H1 (cell line): ENCODE results near the gene TROAP. TPM values are rescaled to one million over a fixed set of nuclear protein-coding genes. Genes with fewer than 3 reads are reported as not detected.

Experiments
- BACH1 ChIP-seq: IDR thresholded peaks from 2 replicates; pipeline ENCODE4 v1.6.1; 2012; ENCODE audit warnings: low read length, improper control_type of control experiment
- BRCA1 ChIP-seq: IDR thresholded peaks from 2 replicates; pipeline ENCODE4 v1.6.1; 2012; ENCODE audit warnings: low read depth, low read length, improper control_type of control experiment
- CBX5 ChIP-seq: fragments of 300-800, 300-1000 bp; sonication (generic); IDR thresholded peaks from 2 replicates; pipeline ENCODE4 v1.7.1; 2016; ENCODE audit warnings: antibody characterized with exemption, low read length, low read depth
- CEBPB ChIP-seq: IDR thresholded peaks from 2 replicates; pipeline ENCODE4 v1.6.1; 2012; ENCODE audit warnings: low read depth, low read length
- EGR1 ChIP-seq: IDR thresholded peaks from 2 replicates; pipeline ENCODE4 v1.6.1; 2011; ENCODE audit warnings: low read depth, low read length, borderline replicate concordance
- EZH2 ChIP-seq: fragments of 200-600 bp; sonication (generic); IDR thresholded peaks from 2 replicates; pipeline ENCODE4 v1.7.1; 2012; ENCODE audit warnings: low read depth, mild to moderate bottlenecking, moderate library complexity, low read length, inconsistent platforms; ENCODE audit not compliant: severe bottlenecking
- GTF2F1 ChIP-seq: IDR thresholded peaks from 2 replicates; pipeline ENCODE4 v1.6.1; 2012; ENCODE audit warnings: low read depth, low read length, improper control_type of control experiment, borderline replicate concordance
- KDM1A ChIP-seq: fragments of 200-600, 300-600 bp; sonication (generic); IDR thresholded peaks from 2 replicates; pipeline ENCODE4 v1.7.1; 2016; ENCODE audit warnings: mild to moderate bottlenecking, low read length, borderline replicate concordance
- KDM5A ChIP-seq: fragments of 200-600 bp; IDR thresholded peaks from 2 replicates; pipeline ENCODE4 v1.7.1; 2012; ENCODE audit warnings: mild to moderate bottlenecking, low read length, inconsistent platforms, mixed read lengths
- NRF1 ChIP-seq: IDR thresholded peaks from 2 replicates; pipeline ENCODE4 v1.6.1; 2011; ENCODE audit warnings: mild to moderate bottlenecking, low read depth, low read length, improper control_type of control experiment
- POLR2A ChIP-seq, 2 experiments: IDR thresholded peaks; 1 replicate in 1 of 2; 2 replicates in 1 of 2; pipeline ENCODE4 v1.6.1; 2011; ENCODE audit warnings: low read depth in 2 of 2, low read length in 2 of 2, mild to moderate bottlenecking in 2 of 2; ENCODE audit errors: control extremely low read depth in 1 of 2
- POLR2AphosphoS5 ChIP-seq: IDR thresholded peaks from 2 replicates; pipeline ENCODE4 v1.6.1; 2011; ENCODE audit warnings: low read depth, low read length
- RAD21 ChIP-seq, 2 experiments: IDR thresholded peaks in 1 of 2; conservative IDR thresholded peaks in 1 of 2; 2 replicates each; pipeline ENCODE4 v1.6.1; 2011; ENCODE audit warnings: low read depth in 2 of 2, low read length in 2 of 2, improper control_type of control experiment in 1 of 2, inconsistent platforms in 1 of 2, mild to moderate bottlenecking in 1 of 2, moderate library complexity in 1 of 2
- RBBP5 ChIP-seq: IDR thresholded peaks from 2 replicates; pipeline ENCODE4 v1.7.1; 2012; ENCODE audit warnings: low read depth, mild to moderate bottlenecking, inconsistent platforms, low read length, moderate library complexity, borderline replicate concordance
- RFX5 ChIP-seq: IDR thresholded peaks from 2 replicates; pipeline ENCODE4 v1.6.1; 2011; ENCODE audit warnings: low read depth, low read length, improper control_type of control experiment, borderline replicate concordance
- RNF2 ChIP-seq: fragments of 200-900, 300-1000 bp; sonication (generic); IDR thresholded peaks from 2 replicates; pipeline ENCODE4 v1.7.1; 2016; ENCODE audit warnings: borderline replicate concordance, low read depth, mild to moderate bottlenecking, antibody characterized with exemption, low read length; ENCODE audit not compliant: poor library complexity, severe bottlenecking; ENCODE audit errors: missing control alignments
- SIRT6 ChIP-seq: IDR thresholded peaks from one replicate; pipeline ENCODE4 v1.7.1; 2012; ENCODE audit warnings: low read length, inconsistent platforms
- SP2 ChIP-seq: IDR thresholded peaks from 2 replicates; pipeline ENCODE4 v1.6.1; 2012; ENCODE audit warnings: mild to moderate bottlenecking, low read length, inconsistent platforms
- SP4 ChIP-seq: IDR thresholded peaks from 2 replicates; pipeline ENCODE4 v1.6.1; 2012; ENCODE audit warnings: low read length, inconsistent platforms
- TAF1 ChIP-seq: IDR thresholded peaks from 2 replicates; pipeline ENCODE4 v1.6.1; 2011; ENCODE audit warnings: mild to moderate bottlenecking, low read depth, low read length
- TAF7 ChIP-seq: optimal IDR thresholded peaks from 2 replicates; pipeline ENCODE3; 2011; ENCODE audit warnings: low read depth, mild to moderate bottlenecking, inconsistent platforms, low read length, moderate library complexity, borderline replicate concordance
- TCF12 ChIP-seq: IDR thresholded peaks from 2 replicates; pipeline ENCODE4 v1.6.1; 2011; ENCODE audit warnings: low read depth, mild to moderate bottlenecking, low read length
- polyA plus RNA-seq, 7 experiments: library from polyadenylated mRNA; depleted of rRNA in 3 of 7; stranded (reverse) in 5 of 7; unstranded in 2 of 7; fragments of >200 nt in 5 of 7; fragments of 200-250 nt in 2 of 7; gene quantifications; 1 replicate in 5 of 7; 2 replicates in 1 of 7; 4 replicates in 1 of 7; pipeline versions ENCODE4 v1.2.1 to v1.2.3, GENCODE V29; 2011 to 2013; ENCODE audit warnings: missing spikeins in 2 of 7, mixed read lengths in 2 of 7
- total RNA-seq: library from RNA; stranded (reverse); fragmentation: NEBNext Ultra II Directional; extraction: Animal tissue kit (Norgen Biotek cat#: 25700); gene quantifications from 2 replicates; pipeline ENCODE4 v1.2.1, GENCODE V29; 2021
- TF ChIP-seq, protein P1 (sequence below): IDR thresholded peaks from 2 replicates; pipeline ENCODE4 v1.6.1; 2011; ENCODE audit warnings: low read depth, mild to moderate bottlenecking, low read length; ENCODE audit not compliant: insufficient read depth
- TF ChIP-seq, protein P2 (sequence below): IDR thresholded peaks from 2 replicates; pipeline ENCODE4 v1.6.1; 2012; ENCODE audit warnings: inconsistent platforms

Gene TROAP
- total and polyA plus RNA-seq, 2 of the 8 experiments (the other 6 are each of a cell fraction or from before 2014, with no cell fraction given) = 36.7 to 52.0 TPM

DNA sequence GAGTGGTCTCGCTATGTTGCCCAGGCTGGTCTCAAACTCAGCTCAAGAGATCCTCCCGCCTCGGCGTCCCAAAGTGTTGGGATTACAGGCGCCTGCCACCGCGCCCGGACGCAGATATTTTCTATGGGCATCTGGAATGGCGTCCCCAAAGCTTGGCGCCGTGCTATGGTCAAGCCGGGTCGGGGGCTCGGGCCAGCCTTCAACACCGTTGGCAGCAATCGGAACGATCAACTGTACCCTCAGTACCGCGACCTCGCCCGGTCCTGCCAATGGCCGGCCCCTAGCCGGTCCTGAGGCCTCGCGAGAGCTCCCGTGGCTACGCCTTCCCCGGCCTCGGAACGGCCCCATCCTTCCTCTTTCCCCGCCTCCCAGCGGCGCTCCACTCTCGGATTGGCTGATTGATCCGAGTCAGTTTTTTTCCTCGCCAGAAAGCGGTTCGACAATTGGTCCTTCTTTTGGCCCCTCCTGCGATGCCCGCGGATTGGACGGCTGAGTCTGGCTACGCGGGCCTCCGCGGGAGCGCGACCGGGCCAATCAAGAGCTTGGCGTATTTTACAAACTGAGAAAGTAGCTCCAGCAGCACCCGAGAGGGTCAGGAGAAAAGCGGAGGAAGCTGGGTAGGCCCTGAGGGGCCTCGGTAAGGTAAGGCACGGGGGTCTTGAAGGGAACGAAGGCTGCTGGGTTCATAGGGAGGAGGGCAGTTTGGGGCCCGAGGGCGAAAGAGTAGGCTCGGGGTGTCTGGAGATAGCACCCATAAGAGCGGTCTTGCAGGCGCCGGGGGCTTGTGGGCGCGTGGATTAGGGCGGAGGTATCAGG is at the start of gene TROAP (continued):
- no peak for TF ChIP-seq EZH2
- no peak for TF ChIP-seq TCF12
- TF ChIP-seq NRF1 = no peak
- no peak for TF ChIP-seq EGR1
- TF ChIP-seq RFX5 = no peak
- TF ChIP-seq, protein P1, sequence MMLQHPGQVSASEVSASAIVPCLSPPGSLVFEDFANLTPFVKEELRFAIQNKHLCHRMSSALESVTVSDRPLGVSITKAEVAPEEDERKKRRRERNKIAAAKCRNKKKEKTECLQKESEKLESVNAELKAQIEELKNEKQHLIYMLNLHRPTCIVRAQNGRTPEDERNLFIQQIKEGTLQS = no peak
- no peak for TF ChIP-seq RAD21 (IDR thresholded peaks at IDR 0.05 in 1 of 2, conservative IDR thresholded peaks at IDR 0.05 in 1 of 2; ENCODE audit: low read depth in 2 of 2, low read length in 2 of 2)
- TF ChIP-seq TAF7 = peak; percentile 80
- TF ChIP-seq SP4 = no peak
- no peak for TF ChIP-seq KDM1A
- TF ChIP-seq SP2 = peak; percentile 35; the same call in 1 of the 2 replicates
- no peak for TF ChIP-seq CBX5
- no peak for TF ChIP-seq GTF2F1
- TF ChIP-seq BACH1 = no peak
- TF ChIP-seq POLR2AphosphoS5 = peak; percentile 71
- 0 out of 2 replicates have a peak, but pooled peaks have one; percentile 14 for TF ChIP-seq RBBP5
- peak; percentile 85 for TF ChIP-seq TAF1
- TF ChIP-seq SIRT6 = no peak
- no peak; the same call in 1 of the 2 replicates for TF ChIP-seq KDM5A
- TF ChIP-seq, protein P2, sequence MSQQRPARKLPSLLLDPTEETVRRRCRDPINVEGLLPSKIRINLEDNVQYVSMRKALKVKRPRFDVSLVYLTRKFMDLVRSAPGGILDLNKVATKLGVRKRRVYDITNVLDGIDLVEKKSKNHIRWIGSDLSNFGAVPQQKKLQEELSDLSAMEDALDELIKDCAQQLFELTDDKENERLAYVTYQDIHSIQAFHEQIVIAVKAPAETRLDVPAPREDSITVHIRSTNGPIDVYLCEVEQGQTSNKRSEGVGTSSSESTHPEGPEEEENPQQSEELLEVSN = peak; percentile 10; the same call in 1 of the 2 replicates
- TF ChIP-seq CEBPB = no peak
- peak; percentile 68 for TF ChIP-seq BRCA1
- TF ChIP-seq POLR2A (IDR thresholded peaks at IDR 0.05; ENCODE audit: control extremely low read depth in 1 of 2, low read depth in 2 of 2, low read length in 2 of 2) = peak in 1 of 2 experiments; percentile 70; a peak in 2 of 3 replicates
- no peak for TF ChIP-seq RNF2
